A673 (cell line): ENCODE measurements around the gene TTL.

Experiments
- CTCF ChIP-seq: fragments of 300-800, 200-600 bp; sonication (generic); conservative IDR thresholded peaks from 2 replicates; pipeline ENCODE4 v1.5.1; 2017; ENCODE audit warnings: low read depth, mild to moderate bottlenecking, antibody characterized with exemption, low read length, moderate library complexity, mixed read lengths
- EZH2 ChIP-seq: fragments of 200-600 bp; sonication (generic); IDR thresholded peaks from 2 replicates; pipeline ENCODE4 v1.6.1; 2017; ENCODE audit warnings: borderline replicate concordance, low read depth, mild to moderate bottlenecking, mixed read lengths, antibody characterized with exemption, low read length; ENCODE audit not compliant: poor library complexity, severe bottlenecking

GRCh38 chr2:112472547-112473263, 9.3 kb upstream of the TTL start:
- TF ChIP-seq EZH2: no peak
- no peak for TF ChIP-seq CTCF
